ENCODE measurements around the gene STN1. TPM values are rescaled to one million over a fixed set of nuclear protein-coding genes. Genes with fewer than 3 reads are reported as not detected.

Gene STN1
- total and polyA plus RNA-seq, 9 of the 15 experiments (the other 6 are each of a cell fraction or from before 2014, with no cell fraction given): 9.1 to 19.6 (median 13.8) TPM

DNA sequence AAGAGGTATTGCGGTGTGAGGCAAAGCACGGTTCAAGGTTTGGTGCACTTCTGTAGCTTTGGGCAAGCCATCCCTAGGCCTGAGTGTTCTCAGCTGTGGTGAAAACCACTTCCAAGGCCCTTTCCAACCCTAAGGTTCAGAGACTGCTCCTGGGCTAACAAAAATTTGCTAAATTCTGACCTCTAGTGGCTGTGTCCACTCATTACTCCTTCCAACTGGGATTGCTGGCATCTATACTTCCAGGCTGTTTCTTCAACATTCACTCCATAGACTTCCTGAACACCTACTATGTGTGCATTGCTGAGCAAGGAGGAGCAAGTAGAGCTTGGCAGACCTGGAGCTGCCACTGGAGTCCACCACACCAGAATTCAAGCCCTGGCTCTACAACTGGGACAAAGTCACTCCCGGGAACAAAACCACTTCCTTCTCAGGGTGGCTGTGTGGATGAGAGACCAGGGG, 33.3 kb downstream of the STN1 start (continued):
- TF ChIP-seq E4F1 (CRISPR knock-in tag; IDR thresholded peaks at IDR 0.05; ENCODE audit: borderline replicate concordance) (no peak), MYBL2 (IDR thresholded peaks at IDR 0.05; ENCODE audit: low read depth) (no peak), MYBL2 (CRISPR knock-in tag; IDR thresholded peaks at IDR 0.05; ENCODE audit: borderline replicate concordance) (no peak), ZNF212 (CRISPR knock-in tag; IDR thresholded peaks at IDR 0.05) (no peak), SMC3 (conservative IDR thresholded peaks at IDR 0.05; ENCODE audit: insufficient read depth, low read depth, low read length) (peak; percentile 36; the same call in 1 of the 2 replicates)
- TF ChIP-seq, protein P1, sequence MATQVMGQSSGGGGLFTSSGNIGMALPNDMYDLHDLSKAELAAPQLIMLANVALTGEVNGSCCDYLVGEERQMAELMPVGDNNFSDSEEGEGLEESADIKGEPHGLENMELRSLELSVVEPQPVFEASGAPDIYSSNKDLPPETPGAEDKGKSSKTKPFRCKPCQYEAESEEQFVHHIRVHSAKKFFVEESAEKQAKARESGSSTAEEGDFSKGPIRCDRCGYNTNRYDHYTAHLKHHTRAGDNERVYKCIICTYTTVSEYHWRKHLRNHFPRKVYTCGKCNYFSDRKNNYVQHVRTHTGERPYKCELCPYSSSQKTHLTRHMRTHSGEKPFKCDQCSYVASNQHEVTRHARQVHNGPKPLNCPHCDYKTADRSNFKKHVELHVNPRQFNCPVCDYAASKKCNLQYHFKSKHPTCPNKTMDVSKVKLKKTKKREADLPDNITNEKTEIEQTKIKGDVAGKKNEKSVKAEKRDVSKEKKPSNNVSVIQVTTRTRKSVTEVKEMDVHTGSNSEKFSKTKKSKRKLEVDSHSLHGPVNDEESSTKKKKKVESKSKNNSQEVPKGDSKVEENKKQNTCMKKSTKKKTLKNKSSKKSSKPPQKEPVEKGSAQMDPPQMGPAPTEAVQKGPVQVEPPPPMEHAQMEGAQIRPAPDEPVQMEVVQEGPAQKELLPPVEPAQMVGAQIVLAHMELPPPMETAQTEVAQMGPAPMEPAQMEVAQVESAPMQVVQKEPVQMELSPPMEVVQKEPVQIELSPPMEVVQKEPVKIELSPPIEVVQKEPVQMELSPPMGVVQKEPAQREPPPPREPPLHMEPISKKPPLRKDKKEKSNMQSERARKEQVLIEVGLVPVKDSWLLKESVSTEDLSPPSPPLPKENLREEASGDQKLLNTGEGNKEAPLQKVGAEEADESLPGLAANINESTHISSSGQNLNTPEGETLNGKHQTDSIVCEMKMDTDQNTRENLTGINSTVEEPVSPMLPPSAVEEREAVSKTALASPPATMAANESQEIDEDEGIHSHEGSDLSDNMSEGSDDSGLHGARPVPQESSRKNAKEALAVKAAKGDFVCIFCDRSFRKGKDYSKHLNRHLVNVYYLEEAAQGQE (IDR thresholded peaks at IDR 0.05; ENCODE audit: borderline replicate concordance): peak; percentile 45; the same call in 1 of the 2 replicates
- TF ChIP-seq, protein P1 (CRISPR knock-in tag; IDR thresholded peaks at IDR 0.05; ENCODE audit: low read depth): no peak

Measured in K562 (cell line).